ENCODE results near the gene FOXK2. TPM values are rescaled to one million over a fixed set of nuclear protein-coding genes. Genes with fewer than 3 reads are reported as not detected.

Gene FOXK2
- total and polyA plus RNA-seq, 2 of the 8 experiments (the other 6 are each of a cell fraction or from before 2014, with no cell fraction given), result 34.7 to 64.9 TPM

- H3K23ac ChIP-seq (ENCODE audit: insufficient read length), result no peak overlapping the region
- ChIA-PET POLR2A (ENCODE audit: partially characterized antibody) (interaction anchor here (1.3 to 1.5 kb wide), 2 partner anchors 11 to 43 kb away, joined by 3 read pairs; no protein-coding TSS in a partner anchor), CTCF (ENCODE audit: partially characterized antibody) (interaction anchor here (1.9 kb wide), 1 partner anchor 11 kb away, joined by 15 read pairs; no protein-coding TSS in a partner anchor)
- no peak overlapping the region for H3K4me2 ChIP-seq (ENCODE audit: insufficient read depth in 1 of 2, low read depth in 2 of 2, low read length in 2 of 2)
- no peak overlapping the region for H4K91ac ChIP-seq (replicated peaks; ENCODE audit: insufficient read length, low read length)
- peaks cover 0 to 11% of the 10 kb centered on the region in 2 experiments for H4K20me1 ChIP-seq (replicated peaks in 1 of 2; ENCODE audit: control insufficient read depth in 1 of 2, insufficient read depth in 2 of 2, low read length in 2 of 2)
- H2AK5ac ChIP-seq (ENCODE audit: low read depth, low read length), result no peak overlapping the region
- H3K27me3 ChIP-seq (replicated peaks in 1 of 4; ENCODE audit: control insufficient read depth in 3 of 4, extremely low read depth in 1 of 4, insufficient read depth in 3 of 4, low read length in 3 of 4), result no peaks in the 10 kb centered on the region
- peaks cover 0 to 6% of the 10 kb centered on the region in 2 experiments; a peak in 2 of 4 replicates for H3K9me3 ChIP-seq (ENCODE audit: insufficient read depth in 2 of 2, low read depth in 1 of 2, low read length in 1 of 2)
- no peak overlapping the region for H3K27ac ChIP-seq (ENCODE audit: low read depth, low read length)
- H4K5ac ChIP-seq (ENCODE audit: insufficient read length, low read depth, low read length), result no peak overlapping the region
- no peak overlapping the region for H3K4ac ChIP-seq (replicated peaks; ENCODE audit: insufficient read length, low read depth, low read length)
- no peak overlapping the region for H3K14ac ChIP-seq (ENCODE audit: insufficient read length)
- no peak overlapping the region for H3K9ac ChIP-seq (replicated peaks in 1 of 4; ENCODE audit: extremely low read depth in 1 of 4, low read depth in 3 of 4, low read length in 3 of 4)
- no peaks in the 10 kb centered on the region for H3K4me1 ChIP-seq (replicated peaks in 1 of 4; ENCODE audit: control insufficient read depth in 3 of 4, insufficient read depth in 4 of 4, low read length in 3 of 4)
- no peak overlapping the region for H2BK5ac ChIP-seq (ENCODE audit: low read depth, low read length)
- no peak overlapping the region for H3K4me3 ChIP-seq (ENCODE audit: extremely low read depth in 1 of 4, insufficient read depth in 2 of 4, low read depth in 3 of 4, low read length in 4 of 4)
- WGBS, 2 experiments (ENCODE audit: extremely low coverage in 1 of 2, insufficient coverage in 1 of 2, insufficient read length in 1 of 2, insufficient replicate concordance in 2 of 2, low coverage in 1 of 2, low lambda C conversion rate in 2 of 2, missing lambda C conversion rate in 1 of 2), result 97% methylated on average over 18 of the region's 18 CpGs; no CpG with 5 or more reads in 1 of the 2 experiments
- no peak overlapping the region for H2BK20ac ChIP-seq (ENCODE audit: low read length)
- no peak for TF ChIP-seq CHD1 (IDR thresholded peaks at IDR 0.05; ENCODE audit: low read depth, low read length)
- TF ChIP-seq JUN (IDR thresholded peaks at IDR 0.05; ENCODE audit: low read depth, low read length), result no peak
- no peak for TF ChIP-seq TEAD4 (IDR thresholded peaks at IDR 0.05; ENCODE audit: low read depth, low read length)
- no peak for TF ChIP-seq POLR2A (IDR thresholded peaks at IDR 0.05; ENCODE audit: control extremely low read depth in 1 of 2, low read depth in 2 of 2, low read length in 2 of 2)
- H3K56ac ChIP-seq (replicated peaks; ENCODE audit: insufficient read length, low read depth, low read length), result no peak overlapping the region
- no peak overlapping the region for H2AFZ ChIP-seq (ENCODE audit: low read length)
- H4K8ac ChIP-seq (ENCODE audit: extremely low read depth, insufficient read depth, low read length), result no peak overlapping the region
- no peak overlapping the region for H3K18ac ChIP-seq (ENCODE audit: extremely low read depth, low read length)
- no peak overlapping the region for H2BK120ac ChIP-seq (replicated peaks; ENCODE audit: low read depth, low read length)
- H3K23me2 ChIP-seq (ENCODE audit: low read depth, low read length), result no peaks in the 10 kb centered on the region
- FAIRE-seq (no peak), DNase-seq (ENCODE audit: low read depth in 1 of 2, low spot score in 2 of 2) (no peak)
- peaks cover 8% of the 10 kb centered on the region for H3K79me1 ChIP-seq (ENCODE audit: low read depth, low read length)
- H2BK15ac ChIP-seq (ENCODE audit: low read length), result no peak overlapping the region
- peaks cover 9 to 58% (median 38%) of the 10 kb centered on the region in 4 experiments for H3K36me3 ChIP-seq (ENCODE audit: control insufficient read depth in 2 of 4, insufficient read depth in 4 of 4, low read length in 3 of 4)
- H3K79me2 ChIP-seq (ENCODE audit: control insufficient read depth in 1 of 2, insufficient read depth in 2 of 2, low read length in 2 of 2), result no peaks in the 10 kb centered on the region
- no peak overlapping the region for H2BK12ac ChIP-seq (ENCODE audit: low read depth, low read length)
Observed at GRCh38 chr17:82603981-82604448, 84.5 kb downstream of the FOXK2 start.
